Mesothelial cell of epicardium (in vitro differentiated cells): ENCODE results near the gene TTLL6. TPM values are rescaled to one million over a fixed set of nuclear protein-coding genes. Genes with fewer than 3 reads are reported as not detected.

Experiments used
- DNase-seq, 2 experiments: peaks; one replicate each; pipeline ENCODE4 v3.0.0; 2021; ENCODE audit warnings: low spot score in 2 of 2; ENCODE audit not compliant: unreplicated experiment in 2 of 2
- H3K27ac Mint-ChIP-seq: 2 replicates; pipeline ENCODE4 v1.8.0; 2021; ENCODE audit warnings: mixed read lengths
- H3K27me3 Mint-ChIP-seq: 2 replicates; pipeline ENCODE4 v1.8.0; 2021; ENCODE audit warnings: low read depth, mixed read lengths
- H3K36me3 Mint-ChIP-seq: 2 replicates; pipeline ENCODE4 v1.8.0; 2021; ENCODE audit warnings: mixed read lengths
- H3K4me1 Mint-ChIP-seq: 2 replicates; pipeline ENCODE4 v1.8.0; 2021; ENCODE audit warnings: mixed read lengths
- H3K4me3 Mint-ChIP-seq: 2 replicates; pipeline ENCODE4 v1.8.0; 2021; ENCODE audit warnings: mild to moderate bottlenecking, moderate library complexity, mixed read lengths
- H3K9me3 Mint-ChIP-seq: 2 replicates; pipeline ENCODE4 v1.8.0; 2021; ENCODE audit warnings: mixed read lengths
- CTCF ChIP-seq: fragments of 200-600 bp; sonication (generic); IDR thresholded peaks from one replicate; pipeline ENCODE4 v1.5.0; 2021; ENCODE audit warnings: antibody characterized with exemption; ENCODE audit not compliant: unreplicated experiment
- total RNA-seq: library from RNA; stranded (reverse); gene quantifications from 3 replicates; pipeline ENCODE4 v1.2.1, GENCODE V29; 2021

The TTLL6 gene
- total RNA-seq, 1 donor from 2014 or later = not detected

- peaks cover 95% of the 10 kb centered on the region for H3K27me3 Mint-ChIP-seq
- DNase-seq = peak in 1 of 2 experiments; percentile 59
- H3K4me1 Mint-ChIP-seq = peaks cover 51% of the 10 kb centered on the region
Measured at GRCh38 chr17:48754500-48755261, 62.3 kb downstream of the TTLL6 start.

GRCh38 chr17:48753794-48754499 lies 63.1 kb downstream of the TTLL6 start:
- peaks cover 95% of the 10 kb centered on the region for H3K27me3 Mint-ChIP-seq
- no peaks in the 10 kb centered on the region for H3K9me3 Mint-ChIP-seq
- DNase-seq = no peak
- no peak for TF ChIP-seq CTCF
- peak overlapping the region; percentile 97 for H3K27ac Mint-ChIP-seq
- H3K4me1 Mint-ChIP-seq = peaks cover 48% of the 10 kb centered on the region
- no peaks in the 10 kb centered on the region for H3K36me3 Mint-ChIP-seq
- peak overlapping the region; percentile 55 for H3K4me3 Mint-ChIP-seq

More at GRCh38 chr17:48754500-48755261, 62.3 kb downstream of the TTLL6 start:
- H3K4me3 Mint-ChIP-seq = peak overlapping the region; percentile 55
- TF ChIP-seq CTCF = no peak
- no peaks in the 10 kb centered on the region for H3K36me3 Mint-ChIP-seq
- H3K9me3 Mint-ChIP-seq = no peaks in the 10 kb centered on the region
- H3K27ac Mint-ChIP-seq = peak overlapping the region; percentile 85

GRCh38 chr17:48752399-48753288 lies 64.4 kb downstream of the TTLL6 start:
- Mint-ChIP-seq H3K36me3 (no peaks in the 10 kb centered on the region), H3K27me3 (peaks cover 95% of the 10 kb centered on the region), H3K27ac (peak overlapping the region; percentile 97), H3K4me3 (peak overlapping the region; percentile 55), H3K4me1 (peaks cover 44% of the 10 kb centered on the region), H3K9me3 (no peaks in the 10 kb centered on the region)
- no peak for TF ChIP-seq CTCF
- no peak for DNase-seq

- Mint-ChIP-seq H3K27me3 (peaks cover 96% of the 10 kb centered on the region), H3K4me3 (peak overlapping the region; percentile 55), H3K36me3 (no peaks in the 10 kb centered on the region), H3K4me1 (peaks cover 41% of the 10 kb centered on the region), H3K27ac (peak overlapping the region; percentile 97), H3K9me3 (no peaks in the 10 kb centered on the region)
- no peak for DNase-seq
- TF ChIP-seq CTCF = no peak
Measured at GRCh38 chr17:48751733-48752398, 65.2 kb downstream of the TTLL6 start.

GRCh38 chr17:48751172-48751571 lies 65.9 kb downstream of the TTLL6 start:
- DNase-seq = no peak
- Mint-ChIP-seq H3K36me3 (no peaks in the 10 kb centered on the region), H3K9me3 (no peaks in the 10 kb centered on the region), H3K4me1 (peaks cover 47% of the 10 kb centered on the region), H3K27ac (peak overlapping the region; percentile 97), H3K27me3 (peaks cover 96% of the 10 kb centered on the region), H3K4me3 (no peak overlapping the region)
- no peak for TF ChIP-seq CTCF
